OCI-LY3 (cell line): ENCODE data around the gene LIFR.

Experiments
- CTCF ChIP-seq: fragments of 200-600, 300-600 bp; sonication (generic); IDR thresholded peaks from 2 replicates; pipeline ENCODE4 v1.5.1; 2014; ENCODE audit warnings: antibody characterized with exemption, low read length, low read depth
- EZH2phosphoT487 ChIP-seq: fragments of 200-600 bp; shearing (Covaris generic); IDR thresholded peaks from 2 replicates; pipeline ENCODE4 v1.6.1; 2018; ENCODE audit warnings: antibody characterized with exemption, mixed run types, low read depth

DNA sequence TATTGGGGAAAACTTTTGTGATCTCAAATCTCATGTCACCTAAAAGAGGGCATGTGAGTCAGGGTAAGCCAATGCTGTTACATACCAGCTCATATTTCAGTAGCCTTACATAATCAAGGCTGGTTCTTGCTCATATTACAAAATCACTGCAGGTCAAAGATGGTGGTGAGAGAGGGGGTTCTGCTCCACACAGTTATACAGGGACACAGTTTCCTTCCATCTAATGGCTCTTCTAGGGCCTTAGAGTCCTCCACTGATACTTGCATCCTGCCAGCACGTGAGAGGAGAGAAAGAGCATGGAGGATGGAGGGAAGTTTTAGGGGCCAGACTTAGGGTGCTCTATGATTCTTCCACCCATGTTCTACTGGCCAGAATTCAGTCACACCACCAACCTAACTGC is 130.0 kb downstream of the LIFR start:
- TF ChIP-seq CTCF, result no peak
- no peak for TF ChIP-seq EZH2phosphoT487
